HK-2 (cell line): Measurements from ENCODE around the gene HAVCR1.
"Not testable (repeated sequence)": the region's sequence is repeated elsewhere in the genome, so short reads cannot be mapped to it uniquely, and the experiment has no call there.

ENCODE experiments used
- DNase-seq: peaks from one replicate; pipeline ENCODE4 v3.0.0-alpha.2; 2018; ENCODE audit not compliant: unreplicated experiment

Gene HAVCR1

GRCh38 chr5:157050050-157050449 lies 8.9 kb downstream of the HAVCR1 start:
- DNase-seq = no peak

- DNase-seq = peak; percentile 35
Observed at GRCh38 chr5:157049605-157050004, 9.3 kb downstream of the HAVCR1 start.

- DNase-seq = no peak
Observed at GRCh38 chr5:157047898-157048297, 11.0 kb downstream of the HAVCR1 start.

- not testable (repeated sequence) for DNase-seq
Observed at GRCh38 chr5:157047016-157047415, 11.9 kb downstream of the HAVCR1 start.

GRCh38 chr5:157046041-157046440 lies 12.9 kb downstream of the HAVCR1 start:
- peak; percentile 79 for DNase-seq

GRCh38 chr5:157045601-157046000 lies 13.3 kb downstream of the HAVCR1 start:
- DNase-seq = no peak

GRCh38 chr5:157038568-157039187 lies 20.2 kb downstream of the HAVCR1 start:
- peak; percentile 67 for DNase-seq

GRCh38 chr5:157034106-157035072 lies 24.5 kb downstream of the HAVCR1 start:
- not testable (repeated sequence) for DNase-seq

GRCh38 chr5:157033071-157033583 lies 25.8 kb downstream of the HAVCR1 start:
- no peak for DNase-seq

- DNase-seq = no peak
Observed at GRCh38 chr5:157030692-157031091, 28.2 kb downstream of the HAVCR1 start.

- no peak for DNase-seq
Observed at GRCh38 chr5:157029457-157029856, 29.5 kb downstream of the HAVCR1 start.

GRCh38 chr5:157027663-157028062 lies 31.3 kb downstream of the HAVCR1 start:
- not testable (repeated sequence) for DNase-seq

GRCh38 chr5:157026789-157027424 lies 32.0 kb downstream of the HAVCR1 start:
- DNase-seq = no peak

- DNase-seq = no peak
Observed at GRCh38 chr5:157025093-157025698, 33.7 kb downstream of the HAVCR1 start.

- no peak for DNase-seq
Observed at GRCh38 chr5:157024208-157024959, 34.5 kb downstream of the HAVCR1 start.

GRCh38 chr5:157022024-157022423 lies 36.9 kb downstream of the HAVCR1 start:
- no peak for DNase-seq

- DNase-seq = no peak
Observed at GRCh38 chr5:157020511-157021222, 38.2 kb downstream of the HAVCR1 start.

GRCh38 chr5:157020002-157020401 lies 38.9 kb downstream of the HAVCR1 start:
- no peak for DNase-seq

- DNase-seq = not testable (repeated sequence)
Observed at GRCh38 chr5:157014143-157014542, 44.8 kb downstream of the HAVCR1 start.

GRCh38 chr5:157006262-157006661 lies 52.7 kb downstream of the HAVCR1 start:
- DNase-seq = no peak
